B cell (primary cell): Measurements from ENCODE around the gene CAMK2D. TPM values are rescaled to one million over a fixed set of nuclear protein-coding genes. Genes with fewer than 3 reads are reported as not detected.
"Not testable (repeated sequence)": the region's sequence is repeated elsewhere in the genome, so short reads cannot be mapped to it uniquely, and the experiment has no call there.

ENCODE experiments used
- ATAC-seq: fragments of 200-7000 bp; cut with Tn5 transposase; one replicate; pipeline ENCODE4 v1.10.0; 2021; ENCODE audit warnings: low read depth, mild to moderate bottlenecking, moderate number of reproducible peaks, moderate library complexity
- CTCF ChIA-PET: fragments of 350-600 bp; sonication (Branson Sonifier 250); formaldehyde crosslinking; loops from one replicate; lab custom pipeline; 2021; ENCODE audit warnings: antibody characterized with exemption, inconsistent platforms; lab: Charles Lee
- POLR2A ChIA-PET: fragments of 350-600 bp; sonication (Branson Sonifier 250); formaldehyde crosslinking; loops from one replicate; lab custom pipeline; 2021; ENCODE audit warnings: antibody characterized with exemption; lab: Charles Lee
- DNase-seq: peaks from one replicate; pipeline ENCODE4 v3.0.0; 2013
- H2AFZ ChIP-seq: 2 replicates; pipeline ENCODE4 v1.6.1; 2012; ENCODE audit warnings: mild to moderate bottlenecking, low read depth, low read length; ENCODE audit not compliant: insufficient read depth, poor library complexity, severe bottlenecking
- H3K27ac ChIP-seq, 2 donors: 1 replicate in 1 of 2; 2 replicates in 1 of 2; pipeline ENCODE4 v1.5.1; 2012 to 2013; ENCODE audit warnings: low read length in 2 of 2, mild to moderate bottlenecking in 2 of 2, moderate library complexity in 1 of 2
- H3K27me3 ChIP-seq, 4 experiments: fragments of 200-600 bp in 1 of 4; sonication (generic) in 1 of 4; replicated peaks in 1 of 4; 1 replicate in 2 of 4; 2 replicates in 2 of 4; pipeline versions ENCODE4 v1.6.1 to v1.7.0; 2013 to 2016; ENCODE audit warnings: low read length in 3 of 4, mild to moderate bottlenecking in 2 of 4, mixed read lengths in 1 of 4, moderate library complexity in 1 of 4; ENCODE audit not compliant: insufficient read depth in 4 of 4, control insufficient read depth in 3 of 4; ENCODE audit errors: control extremely low read depth in 1 of 4
- H3K36me3 ChIP-seq, 2 experiments: replicated peaks in 1 of 2; 1 replicate in 1 of 2; 2 replicates in 1 of 2; pipeline versions ENCODE4 v1.6.1 to v1.7.1; 2013; ENCODE audit warnings: low read length in 1 of 2; ENCODE audit not compliant: insufficient read depth in 2 of 2, control insufficient read depth in 1 of 2; ENCODE audit errors: control extremely low read depth in 1 of 2, extremely low read depth in 1 of 2
- H3K4me1 ChIP-seq, 2 donors: fragments of 200-600 bp in 1 of 2; sonication (generic) in 1 of 2; 1 replicate in 1 of 2; 2 replicates in 1 of 2; pipeline versions ENCODE4 v1.5.1 to v1.6.1; 2013 to 2017; ENCODE audit warnings: low read length in 2 of 2; ENCODE audit not compliant: control insufficient read depth in 2 of 2, insufficient read depth in 2 of 2
- H3K4me2 ChIP-seq: replicated peaks from 2 replicates; pipeline ENCODE3; 2012; ENCODE audit warnings: mild to moderate bottlenecking, low read depth, low read length; ENCODE audit not compliant: poor library complexity, severe bottlenecking
- H3K4me3 ChIP-seq, 5 experiments: fragments of 200-600 bp in 1 of 5; sonication (generic) in 1 of 5; 1 replicate in 3 of 5; 2 replicates in 2 of 5; pipeline versions ENCODE4 v1.5.1 to v1.7.0; 2011 to 2016; ENCODE audit warnings: low read length in 4 of 5, mild to moderate bottlenecking in 4 of 5, low read depth in 2 of 5, control low read depth in 1 of 5, moderate library complexity in 1 of 5; ENCODE audit not compliant: insufficient read depth in 1 of 5; ENCODE audit errors: control extremely low read depth in 1 of 5, extremely low read depth in 1 of 5
- H3K79me2 ChIP-seq: fragments of 200-600 bp; sonication (generic); one replicate; pipeline ENCODE4 v1.6.0; 2016; ENCODE audit warnings: low read length; ENCODE audit not compliant: control insufficient read depth, insufficient read depth
- H3K9ac ChIP-seq: fragments of 200-600 bp; sonication (generic); 2 replicates; pipeline ENCODE4 v1.6.1; 2017; ENCODE audit warnings: mild to moderate bottlenecking, low read length, moderate library complexity
- H3K9me3 ChIP-seq, 3 donors: one replicate each; pipeline versions ENCODE4 v1.6.1 to v1.7.1; 2013; ENCODE audit warnings: low read length in 2 of 3; ENCODE audit not compliant: control insufficient read depth in 2 of 3, insufficient read depth in 1 of 3; ENCODE audit errors: control extremely low read depth in 1 of 3
- H4K20me1 ChIP-seq: 2 replicates; pipeline ENCODE4 v1.6.0; 2012; ENCODE audit warnings: mild to moderate bottlenecking, low read length; ENCODE audit not compliant: insufficient read depth, control insufficient read depth, poor library complexity, severe bottlenecking
- H3K27ac Mint-ChIP-seq: one replicate; pipeline ENCODE4 v1.8.0; 2021; ENCODE audit warnings: mixed read lengths
- H3K27me3 Mint-ChIP-seq: one replicate; pipeline ENCODE4 v1.8.0; 2021; ENCODE audit warnings: mixed read lengths
- H3K4me1 Mint-ChIP-seq: one replicate; pipeline ENCODE4 v1.8.0; 2021; ENCODE audit warnings: mixed read lengths
- H3K4me3 Mint-ChIP-seq: one replicate; pipeline ENCODE4 v1.8.0; 2021; ENCODE audit warnings: mixed read lengths
- H3K9me3 Mint-ChIP-seq: one replicate; pipeline ENCODE4 v1.8.0; 2022; ENCODE audit warnings: mixed read lengths; ENCODE audit not compliant: insufficient read depth
- WGBS: methylation state at CpG from one replicate; pipeline ENCODE4 v1.1.5; 2013; ENCODE audit warnings: missing lambda C conversion rate; ENCODE audit not compliant: insufficient coverage; 5-methylcytosine and 5-hydroxymethylcytosine counted together
- intact Hi-C: fragments of 100-400 bp; cut with micrococcal nuclease; formaldehyde crosslinking; loops from one replicate; pipeline ENCODE4 v1.10.0; 2022
- polyA plus RNA-seq: library from polyadenylated mRNA; depleted of rRNA; stranded (reverse); fragments of >200 nt; gene quantifications from 2 replicates; pipeline ENCODE4 v1.2.3, GENCODE V29; 2012
- total RNA-seq, 2 donors: library from RNA; stranded (reverse); fragments of 120-200 nt in 1 of 2; gene quantifications; 1 replicate in 1 of 2; 2 replicates in 1 of 2; pipeline versions ENCODE4 v1.2.3 to v1.2.4, GENCODE V29; 2013 to 2022
- TF ChIP-seq, protein P1 (sequence below): fragments of 200-600 bp; IDR thresholded peaks from one replicate; pipeline ENCODE4 v1.8.0; 2022; ENCODE audit warnings: antibody characterized with exemption, mild to moderate bottlenecking

CAMK2D gene
- total and polyA plus RNA-seq, 2 donors (not counting 1 experiment from before 2014, with no cell fraction given) = 26.3 to 57.0 TPM

DNA sequence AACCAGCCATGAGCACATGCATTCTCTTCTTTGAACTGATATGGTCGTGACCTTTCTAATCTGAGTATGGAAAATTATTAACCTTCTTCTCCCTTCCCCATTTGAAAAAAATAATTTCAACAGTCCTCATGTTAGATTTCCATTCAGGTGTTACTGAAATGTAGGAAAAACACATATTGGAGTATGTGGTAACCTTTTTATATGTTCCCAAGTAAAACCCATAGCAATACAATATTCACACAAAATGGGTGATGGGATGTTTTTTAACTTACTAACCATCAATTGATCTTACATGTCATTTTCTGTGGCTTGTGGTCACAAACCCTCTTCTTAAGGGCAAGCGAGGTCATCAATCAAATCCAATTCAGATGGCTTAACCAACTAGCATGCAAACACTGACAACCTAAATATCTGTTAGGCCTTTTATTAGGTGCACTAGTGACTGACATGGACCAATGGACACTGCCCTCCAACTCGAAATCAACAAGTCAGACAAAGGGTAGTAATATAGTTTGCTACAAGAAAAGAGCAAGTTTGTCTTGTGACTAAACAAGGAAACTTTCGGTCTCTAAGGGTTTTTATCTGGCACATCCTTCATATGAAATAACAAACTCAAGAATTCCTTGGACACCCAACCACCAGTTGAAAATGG is 74.3 kb downstream of the CAMK2D start:
- no peak overlapping the region for H3K9ac ChIP-seq
- Mint-ChIP-seq H3K4me3 (no peak overlapping the region), H3K4me1 (peaks cover 64% of the 10 kb centered on the region), H3K9me3 (no peaks in the 10 kb centered on the region), H3K27me3 (no peaks in the 10 kb centered on the region), H3K27ac (peak overlapping the region; percentile 33)
- H3K79me2 ChIP-seq = peaks cover 86% of the 10 kb centered on the region
- H2AFZ ChIP-seq = no peak overlapping the region
- H3K27ac ChIP-seq = no peak overlapping the region
- H3K36me3 ChIP-seq = peaks cover 0 to 7% of the 10 kb centered on the region in 2 experiments
- ATAC-seq (no peak), DNase-seq (no peak)
- CTCF ChIA-PET = interaction anchor here (0.9 kb wide), 1 partner anchor 139 kb away, joined by 3 read pairs; no protein-coding TSS in a partner anchor
- no peaks in the 10 kb centered on the region for H3K9me3 ChIP-seq
- intact Hi-C loops = no loop called here
- H3K4me3 ChIP-seq = no peak overlapping the region
- POLR2A ChIA-PET = no interaction called here
- WGBS = no CpG with 5 or more reads among the region's 4 CpGs
- H3K4me2 ChIP-seq = no peak overlapping the region
- TF ChIP-seq, protein P1, sequence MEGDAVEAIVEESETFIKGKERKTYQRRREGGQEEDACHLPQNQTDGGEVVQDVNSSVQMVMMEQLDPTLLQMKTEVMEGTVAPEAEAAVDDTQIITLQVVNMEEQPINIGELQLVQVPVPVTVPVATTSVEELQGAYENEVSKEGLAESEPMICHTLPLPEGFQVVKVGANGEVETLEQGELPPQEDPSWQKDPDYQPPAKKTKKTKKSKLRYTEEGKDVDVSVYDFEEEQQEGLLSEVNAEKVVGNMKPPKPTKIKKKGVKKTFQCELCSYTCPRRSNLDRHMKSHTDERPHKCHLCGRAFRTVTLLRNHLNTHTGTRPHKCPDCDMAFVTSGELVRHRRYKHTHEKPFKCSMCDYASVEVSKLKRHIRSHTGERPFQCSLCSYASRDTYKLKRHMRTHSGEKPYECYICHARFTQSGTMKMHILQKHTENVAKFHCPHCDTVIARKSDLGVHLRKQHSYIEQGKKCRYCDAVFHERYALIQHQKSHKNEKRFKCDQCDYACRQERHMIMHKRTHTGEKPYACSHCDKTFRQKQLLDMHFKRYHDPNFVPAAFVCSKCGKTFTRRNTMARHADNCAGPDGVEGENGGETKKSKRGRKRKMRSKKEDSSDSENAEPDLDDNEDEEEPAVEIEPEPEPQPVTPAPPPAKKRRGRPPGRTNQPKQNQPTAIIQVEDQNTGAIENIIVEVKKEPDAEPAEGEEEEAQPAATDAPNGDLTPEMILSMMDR = no peak
- peaks cover 35 to 57% of the 10 kb centered on the region in 2 donors for H3K4me1 ChIP-seq
- no peaks in the 10 kb centered on the region for H3K27me3 ChIP-seq
- H4K20me1 ChIP-seq = peaks cover 19% of the 10 kb centered on the region

DNA sequence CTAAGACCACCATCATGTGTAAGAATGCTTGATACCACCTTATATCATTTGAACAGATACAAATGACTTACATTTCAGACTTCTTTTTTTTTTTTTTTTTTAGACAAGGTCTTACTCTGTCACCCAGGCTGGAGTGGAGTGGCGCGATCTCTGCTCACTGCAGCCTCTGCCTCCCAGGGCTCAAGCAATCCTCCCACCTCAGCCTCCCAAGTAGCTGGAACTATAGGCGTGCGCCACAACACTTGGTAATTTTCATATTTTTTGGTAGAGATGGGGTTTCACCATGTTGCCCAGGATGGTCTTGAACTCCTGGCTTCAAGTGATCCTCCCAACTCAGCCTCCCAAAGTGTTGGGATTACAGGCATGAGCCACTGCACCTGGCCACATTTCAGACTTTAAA is 76.4 kb downstream of the CAMK2D start:
- H2AFZ ChIP-seq, H4K20me1 ChIP-seq, H3K4me2 ChIP-seq, H3K9ac ChIP-seq, H3K27me3 ChIP-seq, H3K4me3 Mint-ChIP-seq, ATAC-seq, H3K27me3 Mint-ChIP-seq, intact Hi-C loops, H3K9me3 ChIP-seq, DNase-seq, H3K4me3 ChIP-seq, POLR2A ChIA-PET, H3K9me3 Mint-ChIP-seq: not testable (repeated sequence)
- WGBS = no CpG with 5 or more reads among the region's 4 CpGs
- CTCF ChIA-PET = interaction anchor here (0.7 to 1.7 kb wide), 4 partner anchors 9 to 137 kb away, joined by 3 to 7 read pairs (median 3); no protein-coding TSS in a partner anchor
- H3K27ac ChIP-seq = peak overlapping the region in 1 of 2 donors; percentile 83
- H3K79me2 ChIP-seq = peaks cover 85% of the 10 kb centered on the region
- H3K4me1 ChIP-seq = peaks cover 34 to 44% of the 10 kb centered on the region in 2 donors
- H3K27ac Mint-ChIP-seq = peak overlapping the region; percentile 62
- peaks cover 0 to 14% of the 10 kb centered on the region in 2 experiments for H3K36me3 ChIP-seq
- H3K4me1 Mint-ChIP-seq = peaks cover 57% of the 10 kb centered on the region
